GM12872 (cell line): ENCODE measurements around the gene PSMB4.

Source experiments
- CTCF ChIP-seq: IDR thresholded peaks from 3 replicates; pipeline ENCODE4 v1.5.1; 2011; ENCODE audit warnings: low read depth, mild to moderate bottlenecking, low read length, moderate library complexity; ENCODE audit not compliant: insufficient read depth

The PSMB4 gene

DNA sequence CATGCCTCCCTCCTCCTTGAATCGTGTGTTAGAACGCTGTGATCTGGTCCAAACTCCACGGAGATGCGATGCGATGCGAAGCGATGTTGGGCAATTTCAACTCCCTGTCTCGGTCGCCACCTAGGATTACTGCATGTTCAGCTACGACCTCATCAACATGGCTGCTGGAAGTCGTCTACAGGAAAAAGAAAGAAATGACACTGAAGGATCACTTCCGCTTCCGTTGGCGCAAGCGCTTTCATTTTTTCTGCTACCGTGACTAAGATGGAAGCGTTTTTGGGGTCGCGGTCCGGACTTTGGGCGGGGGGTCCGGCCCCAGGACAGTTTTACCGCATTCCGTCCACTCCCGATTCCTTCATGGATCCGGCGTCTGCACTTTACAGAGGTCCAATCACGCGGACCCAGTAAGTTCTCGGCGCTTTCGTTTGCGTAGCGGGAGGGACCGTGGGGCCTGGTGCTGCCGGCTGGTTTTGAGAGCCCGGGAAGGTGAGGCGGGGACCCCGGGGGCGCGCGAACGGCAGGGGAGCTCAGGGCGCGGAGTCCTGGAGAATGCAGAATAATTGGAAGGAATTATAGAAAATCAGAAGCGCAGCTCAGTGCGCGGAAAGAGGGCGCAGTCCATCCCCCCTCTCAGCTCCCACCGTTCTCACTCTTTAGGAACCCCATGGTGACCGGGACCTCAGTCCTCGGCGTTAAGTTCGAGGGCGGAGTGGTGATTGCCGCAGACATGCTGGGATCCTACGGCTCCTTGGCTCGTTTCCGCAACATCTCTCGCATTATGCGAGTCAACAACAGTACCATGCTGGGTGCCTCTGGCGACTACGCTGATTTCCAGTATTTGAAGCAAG, at the start of gene PSMB4:
Gene PSMB4 (plus strand): TSS at position 250 of the 848 bp plus-strand sequence. CDS start 15 bp downstream, at position 265.
- TF ChIP-seq CTCF, result peak; percentile 56

GRCh38 chr1:151352021-151352718, 47.2 kb upstream of the PSMB4 start:
- TF ChIP-seq CTCF, result no peak

GRCh38 chr1:151356696-151357095, 42.7 kb upstream of the PSMB4 start:
- no peak for TF ChIP-seq CTCF

- TF ChIP-seq CTCF, result no peak
Measured at GRCh38 chr1:151361883-151362282, 37.5 kb upstream of the PSMB4 start.

DNA sequence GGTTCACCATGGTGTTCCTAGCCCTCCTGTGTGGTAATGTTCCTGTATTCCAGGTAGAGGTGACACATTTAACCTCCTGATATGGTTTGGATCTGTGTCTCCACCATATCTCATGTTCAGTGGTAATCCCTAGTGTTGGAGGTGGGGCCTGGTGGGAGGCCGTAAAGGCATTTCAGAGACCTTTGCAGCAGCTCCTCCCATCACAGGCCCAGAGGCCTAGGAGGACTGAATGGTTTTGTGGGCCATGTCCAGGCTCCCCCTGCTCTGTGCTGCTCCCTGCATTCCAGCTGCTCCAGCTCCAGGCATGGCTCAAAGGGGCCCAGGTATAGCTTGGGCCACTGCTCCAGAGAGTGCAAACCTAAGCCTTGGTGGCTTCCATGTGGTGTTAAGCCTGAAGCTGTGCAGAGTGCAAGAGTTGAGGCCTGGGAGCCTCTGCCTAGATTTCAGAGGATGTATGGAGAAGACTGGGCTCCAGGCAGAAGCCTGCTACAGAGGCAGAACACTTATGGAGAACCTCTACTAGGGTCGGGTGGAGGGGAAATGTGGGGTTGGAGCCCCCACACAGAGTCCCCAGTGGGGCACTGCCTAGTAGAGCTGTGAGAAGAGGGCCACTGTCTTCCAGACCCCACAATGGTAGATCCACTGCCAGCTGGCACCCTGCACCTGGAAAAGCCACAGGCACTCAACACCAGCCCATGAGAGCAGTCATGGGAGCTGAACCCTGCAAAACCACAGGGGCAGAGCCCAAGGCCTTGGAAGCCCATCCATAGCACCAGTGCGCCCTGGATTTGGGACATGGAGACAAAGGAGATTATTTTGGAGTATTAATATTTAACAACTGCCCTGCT, 36.8 kb upstream of the PSMB4 start:
- no peak for TF ChIP-seq CTCF

GRCh38 chr1:151364996-151365395, 34.4 kb upstream of the PSMB4 start:
- TF ChIP-seq CTCF, result peak; percentile 34; the same call in 1 of the 3 replicates
